IMR-90 (cell line): ENCODE measurements around the gene PRDM1. TPM values are rescaled to one million over a fixed set of nuclear protein-coding genes. Genes with fewer than 3 reads are reported as not detected.

ENCODE experiments used
- ATAC-seq: fragments of 200-7000 bp; cut with Tn5 transposase; 2 replicates; pipeline ENCODE4 v1.9.1; 2020; ENCODE audit warnings: low read depth, mild to moderate bottlenecking, moderate library complexity
- BruUV-seq: library from RNA; stranded (reverse); fragments of 400-500 nt; replicated peaks from 2 replicates; lab custom pipeline; 2021; lab: Mats Ljungman, UMichigan
- CTCF ChIA-PET: fragments of 300-600 bp; formaldehyde crosslinking; extraction: SDS; loops from one replicate; lab custom pipeline; 2021; ENCODE audit warnings: antibody characterized with exemption; lab: Yijun Ruan, JAX
- POLR2A ChIA-PET: fragments of 300-600 bp; sonication (Branson Sonifier 250); formaldehyde crosslinking; loops from one replicate; lab custom pipeline; 2022; ENCODE audit warnings: antibody characterized with exemption; ENCODE audit not compliant: unreplicated experiment; lab: Charles Lee
- DNase-seq: peaks from one replicate; pipeline ENCODE4 v3.0.0; 2013
- H2AFZ ChIP-seq: replicated peaks from 2 replicates; pipeline ENCODE3; 2013; ENCODE audit warnings: low read length, mild to moderate bottlenecking; ENCODE audit not compliant: poor library complexity
- H2AK5ac ChIP-seq: 2 replicates; pipeline ENCODE4 v1.6.1; 2013; ENCODE audit warnings: low read depth, low read length, inconsistent platforms
- H2AK9ac ChIP-seq: replicated peaks from 2 replicates; pipeline ENCODE3; 2013; ENCODE audit warnings: mild to moderate bottlenecking, low read depth, low read length, moderate library complexity; ENCODE audit not compliant: poor library complexity
- H2BK120ac ChIP-seq: 2 replicates; pipeline ENCODE4 v1.6.1; 2013; ENCODE audit warnings: low read depth, low read length, inconsistent platforms
- H2BK15ac ChIP-seq: 3 replicates; pipeline ENCODE4 v1.6.1; 2013; ENCODE audit warnings: low read depth, low read length, inconsistent platforms
- H2BK20ac ChIP-seq: 2 replicates; pipeline ENCODE4 v1.6.1; 2013; ENCODE audit warnings: low read depth, mild to moderate bottlenecking, inconsistent platforms, low read length, moderate library complexity
- H2BK5ac ChIP-seq: 2 replicates; pipeline ENCODE4 v1.6.1; 2013; ENCODE audit warnings: mild to moderate bottlenecking, low read depth, low read length, inconsistent platforms; ENCODE audit not compliant: poor library complexity, severe bottlenecking
- H3K14ac ChIP-seq: replicated peaks from 2 replicates; pipeline ENCODE4 v1.6.1; 2013; ENCODE audit warnings: low read depth, low read length, inconsistent platforms
- H3K18ac ChIP-seq: 2 replicates; pipeline ENCODE4 v1.6.1; 2013; ENCODE audit warnings: low read depth, low read length, control low read depth
- H3K23ac ChIP-seq: 2 replicates; pipeline ENCODE4 v1.6.1; 2013; ENCODE audit warnings: low read depth, low read length, inconsistent platforms
- H3K27ac ChIP-seq: 2 replicates; pipeline ENCODE4 v1.5.1; 2013; ENCODE audit warnings: mild to moderate bottlenecking, control low read depth, low read length; ENCODE audit not compliant: insufficient read depth
- H3K27me3 ChIP-seq: 2 replicates; pipeline ENCODE4 v1.6.1; 2013; ENCODE audit warnings: low read length; ENCODE audit not compliant: control insufficient read depth, insufficient read depth
- H3K36me3 ChIP-seq: 2 replicates; pipeline ENCODE4 v1.6.1; 2013; ENCODE audit warnings: low read length, mixed read lengths; ENCODE audit not compliant: control insufficient read depth, insufficient read depth
- H3K4ac ChIP-seq: 2 replicates; pipeline ENCODE4 v1.6.1; 2013; ENCODE audit warnings: low read depth, low read length, inconsistent platforms
- H3K4me1 ChIP-seq: 2 replicates; pipeline ENCODE4 v1.6.1; 2013; ENCODE audit warnings: low read length, mixed read lengths; ENCODE audit not compliant: control insufficient read depth, insufficient read depth
- H3K4me2 ChIP-seq: 2 replicates; pipeline ENCODE4 v1.6.1; 2013; ENCODE audit warnings: low read depth, mild to moderate bottlenecking, control low read depth, low read length, moderate library complexity
- H3K4me3 ChIP-seq: 2 replicates; pipeline ENCODE4 v1.5.1; 2013; ENCODE audit warnings: low read depth, mild to moderate bottlenecking, control low read depth, low read length, moderate library complexity; ENCODE audit not compliant: insufficient read depth
- H3K56ac ChIP-seq: 2 replicates; pipeline ENCODE4 v1.6.1; 2013; ENCODE audit warnings: low read length, inconsistent platforms; ENCODE audit not compliant: insufficient read depth; ENCODE audit errors: extremely low read depth
- H3K79me1 ChIP-seq, 2 experiments: 2 replicates each; pipeline ENCODE4 v1.6.1; 2013; ENCODE audit warnings: low read length in 2 of 2, inconsistent platforms in 1 of 2, low read depth in 1 of 2
- H3K9ac ChIP-seq: 2 replicates; pipeline ENCODE4 v1.6.1; 2013; ENCODE audit warnings: low read depth, low read length, control low read depth
- H3K9me1 ChIP-seq: 2 replicates; pipeline ENCODE4 v1.6.1; 2013; ENCODE audit warnings: low read length, inconsistent platforms; ENCODE audit not compliant: insufficient read depth
- H3K9me3 ChIP-seq: 2 replicates; pipeline ENCODE4 v1.6.1; 2013; ENCODE audit warnings: low read length; ENCODE audit not compliant: control insufficient read depth, insufficient read depth
- H4K20me1 ChIP-seq: 2 replicates; pipeline ENCODE4 v1.6.1; 2013; ENCODE audit warnings: low read length, inconsistent platforms; ENCODE audit not compliant: insufficient read depth
- H4K5ac ChIP-seq: 2 replicates; pipeline ENCODE4 v1.6.1; 2013; ENCODE audit warnings: mild to moderate bottlenecking, low read depth, low read length, control low read depth
- H4K8ac ChIP-seq, 2 experiments: 2 replicates each; pipeline ENCODE4 v1.6.1; 2013; ENCODE audit warnings: low read depth in 2 of 2, low read length in 2 of 2, control low read depth in 1 of 2, inconsistent platforms in 1 of 2
- H4K91ac ChIP-seq: 2 replicates; pipeline ENCODE4 v1.6.1; 2013; ENCODE audit warnings: low read depth, low read length, inconsistent platforms; ENCODE audit not compliant: insufficient read depth
- BHLHE40 ChIP-seq: fragments of 150-350 bp; IDR thresholded peaks from 2 replicates; pipeline ENCODE4 v1.6.1; 2016; ENCODE audit warnings: mild to moderate bottlenecking, low read depth, low read length
- CEBPB ChIP-seq: IDR thresholded peaks from 2 replicates; pipeline ENCODE4 v1.6.1; 2012; ENCODE audit warnings: low read depth, low read length, improper control_type of control experiment
- CTCF ChIP-seq: conservative IDR thresholded peaks from 2 replicates; pipeline ENCODE4 v1.5.1; 2012; ENCODE audit warnings: mild to moderate bottlenecking, low read depth, low read length, improper control_type of control experiment
- FOS ChIP-seq: fragments of 150-350 bp; IDR thresholded peaks from 2 replicates; pipeline ENCODE4 v1.6.1; 2016; ENCODE audit warnings: low read depth, low read length
- MAFK ChIP-seq: IDR thresholded peaks from 2 replicates; pipeline ENCODE4 v1.6.1; 2012; ENCODE audit warnings: low read depth, low read length, improper control_type of control experiment
- MAZ ChIP-seq: IDR thresholded peaks from 2 replicates; pipeline ENCODE4 v1.6.1; 2012; ENCODE audit warnings: low read depth, mild to moderate bottlenecking, low read length, improper control_type of control experiment, moderate library complexity, borderline replicate concordance
- MXI1 ChIP-seq: IDR thresholded peaks from 2 replicates; pipeline ENCODE4 v1.6.1; 2012; ENCODE audit warnings: low read depth, mild to moderate bottlenecking, low read length, moderate library complexity, borderline replicate concordance
- NFE2L2 ChIP-seq: fragments of 150-350 bp; IDR thresholded peaks from 2 replicates; pipeline ENCODE4 v1.6.1; 2016; ENCODE audit warnings: low read depth, mild to moderate bottlenecking, low read length
- POLR2A ChIP-seq: IDR thresholded peaks from 2 replicates; pipeline ENCODE4 v1.6.1; 2012; ENCODE audit warnings: mild to moderate bottlenecking, low read depth, low read length
- RAD21 ChIP-seq: IDR thresholded peaks from 2 replicates; pipeline ENCODE4 v1.6.1; 2012; ENCODE audit warnings: low read length, improper control_type of control experiment
- SMC3 ChIP-seq: fragments of 150-350 bp; IDR thresholded peaks from 2 replicates; pipeline ENCODE4 v1.6.1; 2016; ENCODE audit warnings: low read depth, mild to moderate bottlenecking, antibody characterized with exemption, low read length, moderate library complexity
- USF2 ChIP-seq: fragments of 150-350 bp; IDR thresholded peaks from 2 replicates; pipeline ENCODE4 v1.6.1; 2017; ENCODE audit warnings: mild to moderate bottlenecking, antibody characterized with exemption, low read length, low read depth
- WGBS, 2 experiments: methylation state at CpG; one replicate each; pipeline versions ENCODE4 v1.1.5 to v1.1.7; 2013; ENCODE audit warnings: missing lambda C conversion rate in 2 of 2; ENCODE audit not compliant: insufficient read length in 1 of 2; ENCODE audit errors: extremely low coverage in 2 of 2; 5-methylcytosine and 5-hydroxymethylcytosine counted together
- dilution Hi-C: fragments of 300-500 bp; cut with HindIII; formaldehyde crosslinking; loops from one replicate; pipeline ENCODE4 v1.14.3; 2018; ENCODE audit warnings: low sequenced_read_pairs; ENCODE audit not compliant: unreplicated experiment
- in situ Hi-C: fragments of 300-500 bp; cut with MboI; formaldehyde crosslinking; loops from 3 replicates; pipeline ENCODE4 v1.14.3; 2019; ENCODE audit warnings: low sequenced_read_pairs, inconsistent platforms, mixed read lengths
- intact Hi-C: fragments of 100-400 bp; cut with micrococcal nuclease; formaldehyde crosslinking; loops from 2 replicates; pipeline ENCODE4 v1.10.0; 2022
- polyA plus RNA-seq, 3 experiments: library from polyadenylated mRNA; depleted of rRNA; stranded (reverse); fragments of >200 nt; gene quantifications; 2 replicates each; pipeline ENCODE4 v1.2.3, GENCODE V29; 2012; ENCODE audit warnings: low replicate concordance in 1 of 3
- total RNA-seq: library from RNA; depleted of rRNA; stranded (reverse); fragments of >200 nt; gene quantifications from 2 replicates; pipeline ENCODE4 v1.2.3, GENCODE V29; 2012

PRDM1 gene
- total and polyA plus RNA-seq, 2 of the 4 experiments (the other 2 are of a cell fraction), result 2.3 to 3.0 TPM

- POLR2A ChIA-PET, result no interaction called here
Observed at GRCh38 chr6:106060167-106060566, 26.0 kb upstream of the PRDM1 start.

More at GRCh38 chr6:106060167-106060566, 26.0 kb upstream of the PRDM1 start:
- Histone ChIP-seq H2AK5ac (no peak overlapping the region), H4K20me1 (no peaks in the 10 kb centered on the region), H3K4ac (no peak overlapping the region), H3K27me3 (no peaks in the 10 kb centered on the region), H2BK15ac (no peak overlapping the region), H2BK5ac (no peak overlapping the region), H3K9ac (no peak overlapping the region), H2BK120ac (no peak overlapping the region), H2BK20ac (no peak overlapping the region), H3K36me3 (no peaks in the 10 kb centered on the region), H4K91ac (no peak overlapping the region), H4K8ac (no peak overlapping the region), H3K56ac (no peak overlapping the region), H3K4me2 (no peak overlapping the region), H3K9me1 (peaks cover 8% of the 10 kb centered on the region; the same call in 1 of the 2 replicates), H3K79me1 (no peaks in the 10 kb centered on the region), H4K5ac (no peak overlapping the region), H3K14ac (no peak overlapping the region), H3K9me3 (no peaks in the 10 kb centered on the region), H2AFZ (no peak overlapping the region), H3K23ac (no peak overlapping the region), H3K4me1 (peaks cover 4% of the 10 kb centered on the region; the same call in 1 of the 2 replicates), H3K18ac (no peak overlapping the region), H3K27ac (no peak overlapping the region), H3K4me3 (no peak overlapping the region), H2AK9ac (no peak overlapping the region)
- no TSS peak for BruUV-seq
- in situ Hi-C loops (no loop called here), dilution Hi-C loops (no loop called here), intact Hi-C loops (no loop called here)
- ATAC-seq, result no peak
- CTCF ChIA-PET, result interaction anchor here (0.6 kb wide), 1 partner anchor 23 kb away, joined by 3 read pairs; no protein-coding TSS in a partner anchor
- 80% methylated on average over 2 of the region's 3 CpGs; no CpG with 5 or more reads in 1 of the 2 experiments for WGBS, 2 experiments
- TF ChIP-seq NFE2L2 (no peak), USF2 (no peak), SMC3 (no peak), RAD21 (no peak), MAFK (no peak), MAZ (no peak), FOS (no peak), POLR2A (no peak), BHLHE40 (no peak), MXI1 (no peak), CTCF (no peak), CEBPB (no peak)
- DNase-seq, result no peak
